ENCODE results near the gene NMNAT1. TPM values are rescaled to one million over a fixed set of nuclear protein-coding genes. Genes with fewer than 3 reads are reported as not detected.

NMNAT1 gene
- total RNA-seq, 1 donor from 2014 or later = 11.0 TPM

DNA sequence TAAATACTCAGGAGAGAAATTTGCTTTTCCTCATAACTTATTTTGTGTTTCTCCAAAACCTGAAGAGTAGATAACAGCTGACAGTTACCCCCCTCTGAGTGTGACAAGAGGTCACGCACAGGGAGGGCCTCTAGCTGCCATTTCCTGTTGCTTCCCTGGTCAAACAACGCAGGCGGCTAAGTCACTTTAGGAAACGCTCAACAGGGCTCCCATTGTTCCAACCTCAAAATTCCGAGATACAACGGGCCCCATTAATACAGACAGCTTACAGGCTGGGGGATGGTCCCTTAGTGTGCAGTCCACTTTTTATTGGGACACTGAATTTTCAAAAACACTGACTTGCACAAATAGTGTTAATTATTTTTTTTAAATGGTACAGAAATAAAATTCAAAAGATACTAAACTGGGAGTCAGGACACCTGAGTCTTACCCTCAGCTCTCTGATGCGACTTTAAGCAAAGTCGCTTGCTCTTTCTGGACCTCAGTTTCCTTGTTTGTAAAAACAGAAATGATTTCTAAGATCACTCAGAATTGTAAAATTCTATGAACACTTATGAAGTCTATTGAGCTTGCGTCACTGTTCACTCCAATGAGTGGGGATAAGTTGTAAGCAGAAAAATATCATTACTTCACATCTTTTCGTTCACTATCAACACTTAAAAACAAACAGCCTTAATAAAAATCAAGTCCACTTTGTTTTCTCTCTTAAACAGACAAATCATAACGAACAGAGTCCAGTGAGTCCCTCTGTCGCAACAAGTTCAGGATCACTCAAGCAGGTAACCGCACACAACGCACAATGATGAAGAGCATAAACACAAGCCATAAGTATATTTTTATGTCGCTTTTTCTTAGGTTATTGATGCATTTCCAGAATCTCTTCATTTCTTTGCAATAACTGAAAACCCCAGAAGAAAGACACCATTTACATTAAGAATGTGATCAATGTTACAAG is 13.6 kb upstream of the NMNAT1 start:
- H3K4me3 ChIP-seq (ENCODE audit: insufficient read depth, low read depth, low read length) = no peak overlapping the region

DNA sequence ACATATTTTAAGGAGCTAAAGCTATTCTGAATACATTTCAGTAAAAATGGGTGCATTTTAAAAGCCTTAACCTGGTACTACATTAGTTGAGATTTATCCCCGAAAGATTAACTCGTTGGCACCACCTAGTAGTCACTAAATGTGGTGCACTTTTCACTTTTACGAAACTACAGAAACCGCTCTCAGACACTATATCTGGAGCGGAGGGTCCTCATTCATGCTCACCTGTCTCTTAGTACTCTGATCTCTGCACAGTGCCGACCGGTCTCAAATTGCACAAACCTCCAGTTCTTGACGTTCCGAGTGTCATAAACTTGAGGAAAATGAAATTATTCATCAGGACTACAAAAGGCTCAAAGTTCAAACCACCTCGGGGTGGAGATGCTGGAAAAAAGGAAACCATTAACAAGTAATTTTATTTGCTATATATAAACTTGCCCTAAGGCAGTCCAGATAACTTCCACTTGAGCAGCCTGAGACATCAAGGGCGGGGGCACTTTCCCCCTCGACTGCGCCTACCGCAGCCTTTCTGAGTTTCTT is 806 bp upstream of the NMNAT1 start:
- H2AFZ ChIP-seq (ENCODE audit: low read depth, low read length) = peak overlapping the region; percentile 86
- no peaks in the 10 kb centered on the region for H3K27me3 ChIP-seq (ENCODE audit: insufficient read depth, low read length)
- H4K20me1 ChIP-seq (ENCODE audit: insufficient read depth, low read length) = no peaks in the 10 kb centered on the region
- H3K27ac ChIP-seq (ENCODE audit: low read depth, low read length) = peak overlapping the region; percentile 85
- peaks cover 2% of the 10 kb centered on the region for H3K36me3 ChIP-seq (ENCODE audit: insufficient read depth, low read length)
- Mint-ChIP-seq H3K27ac (ENCODE audit: unreplicated experiment) (peak overlapping the region; percentile 98), H3K4me1 (ENCODE audit: low read depth, unreplicated experiment) (peaks cover 13% of the 10 kb centered on the region), H3K36me3 (ENCODE audit: low read depth, unreplicated experiment) (peaks cover 2% of the 10 kb centered on the region), H3K4me3 (ENCODE audit: unreplicated experiment) (peak overlapping the region; percentile 98), H3K27me3 (ENCODE audit: low read depth, unreplicated experiment) (no peaks in the 10 kb centered on the region), H3K9me3 (ENCODE audit: unreplicated experiment) (no peaks in the 10 kb centered on the region)
- no peaks in the 10 kb centered on the region for H3K9me3 ChIP-seq (ENCODE audit: insufficient read depth, low read depth, low read length)
- peaks cover 10% of the 10 kb centered on the region for H3K79me2 ChIP-seq (ENCODE audit: insufficient read depth, low read length)
- FAIRE-seq (peak; percentile 37), DNase-seq (ENCODE audit: low read depth) (peak; percentile 42)
- peak overlapping the region; percentile 94 for H3K4me3 ChIP-seq (ENCODE audit: insufficient read depth, low read depth, low read length)
- H3K9ac ChIP-seq (ENCODE audit: low read length) = peak overlapping the region; percentile 97
- TF ChIP-seq, protein P1, sequence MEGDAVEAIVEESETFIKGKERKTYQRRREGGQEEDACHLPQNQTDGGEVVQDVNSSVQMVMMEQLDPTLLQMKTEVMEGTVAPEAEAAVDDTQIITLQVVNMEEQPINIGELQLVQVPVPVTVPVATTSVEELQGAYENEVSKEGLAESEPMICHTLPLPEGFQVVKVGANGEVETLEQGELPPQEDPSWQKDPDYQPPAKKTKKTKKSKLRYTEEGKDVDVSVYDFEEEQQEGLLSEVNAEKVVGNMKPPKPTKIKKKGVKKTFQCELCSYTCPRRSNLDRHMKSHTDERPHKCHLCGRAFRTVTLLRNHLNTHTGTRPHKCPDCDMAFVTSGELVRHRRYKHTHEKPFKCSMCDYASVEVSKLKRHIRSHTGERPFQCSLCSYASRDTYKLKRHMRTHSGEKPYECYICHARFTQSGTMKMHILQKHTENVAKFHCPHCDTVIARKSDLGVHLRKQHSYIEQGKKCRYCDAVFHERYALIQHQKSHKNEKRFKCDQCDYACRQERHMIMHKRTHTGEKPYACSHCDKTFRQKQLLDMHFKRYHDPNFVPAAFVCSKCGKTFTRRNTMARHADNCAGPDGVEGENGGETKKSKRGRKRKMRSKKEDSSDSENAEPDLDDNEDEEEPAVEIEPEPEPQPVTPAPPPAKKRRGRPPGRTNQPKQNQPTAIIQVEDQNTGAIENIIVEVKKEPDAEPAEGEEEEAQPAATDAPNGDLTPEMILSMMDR (IDR thresholded peaks at IDR 0.05; ENCODE audit: insufficient read depth, low read depth, low read length) = peak; percentile 59
- TF ChIP-seq EZH2 (IDR thresholded peaks at IDR 0.05; ENCODE audit: insufficient read depth, low read length) = no peak
- H3K4me1 ChIP-seq (ENCODE audit: insufficient read depth, low read length) = no peaks in the 10 kb centered on the region
- peak overlapping the region; percentile 89 for H3K4me2 ChIP-seq (ENCODE audit: low read length)

More for the DNA sequence above, 13.6 kb upstream of the NMNAT1 start:
- TF ChIP-seq, protein P1 (IDR thresholded peaks at IDR 0.05; ENCODE audit: insufficient read depth, low read depth, low read length) = no peak
- no peak for TF ChIP-seq EZH2 (IDR thresholded peaks at IDR 0.05; ENCODE audit: insufficient read depth, low read length)
- DNase-seq (ENCODE audit: low read depth) (no peak), FAIRE-seq (no peak)
- Histone ChIP-seq H3K9me3 (ENCODE audit: insufficient read depth, low read depth, low read length) (no peaks in the 10 kb centered on the region), H3K79me2 (ENCODE audit: insufficient read depth, low read length) (no peaks in the 10 kb centered on the region), H3K36me3 (ENCODE audit: insufficient read depth, low read length) (peaks cover 8% of the 10 kb centered on the region), H3K4me1 (ENCODE audit: insufficient read depth, low read length) (no peaks in the 10 kb centered on the region), H3K27ac (ENCODE audit: low read depth, low read length) (no peak overlapping the region), H4K20me1 (ENCODE audit: insufficient read depth, low read length) (no peaks in the 10 kb centered on the region), H3K4me2 (ENCODE audit: low read length) (no peak overlapping the region), H3K27me3 (ENCODE audit: insufficient read depth, low read length) (no peaks in the 10 kb centered on the region), H2AFZ (ENCODE audit: low read depth, low read length) (no peak overlapping the region), H3K9ac (ENCODE audit: low read length) (no peak overlapping the region)
- Mint-ChIP-seq H3K36me3 (ENCODE audit: low read depth, unreplicated experiment) (peaks cover under 1% of the 10 kb centered on the region), H3K9me3 (ENCODE audit: unreplicated experiment) (no peaks in the 10 kb centered on the region), H3K4me1 (ENCODE audit: low read depth, unreplicated experiment) (peaks cover 21% of the 10 kb centered on the region), H3K4me3 (ENCODE audit: unreplicated experiment) (peak overlapping the region; percentile 31), H3K27me3 (ENCODE audit: low read depth, unreplicated experiment) (no peaks in the 10 kb centered on the region), H3K27ac (ENCODE audit: unreplicated experiment) (peak overlapping the region; percentile 63)

All from astrocyte (in vitro differentiated cells and primary cell).